Glomerular visceral epithelial cell (primary cell): ENCODE measurements around the gene THSD1.
"Not testable (repeated sequence)": the region's sequence is repeated elsewhere in the genome, so short reads cannot be mapped to it uniquely, and the experiment has no call there.

Source experiments
- DNase-seq: peaks from one replicate; pipeline ENCODE4 v3.0.0-alpha.2; 2016; ENCODE audit errors: extremely low spot score

The THSD1 gene

GRCh38 chr13:52353193-52353592 is 52.8 kb downstream of the THSD1 start:
- DNase-seq: no peak

- DNase-seq: peak; percentile 73
Observed at GRCh38 chr13:52348983-52349780, 56.8 kb downstream of the THSD1 start.

GRCh38 chr13:52348071-52348470 is 57.9 kb downstream of the THSD1 start:
- DNase-seq: peak; percentile 89

- DNase-seq: no peak
Observed at GRCh38 chr13:52345631-52346251, 60.2 kb downstream of the THSD1 start.

- DNase-seq: no peak
Observed at GRCh38 chr13:52345048-52345447, 60.9 kb downstream of the THSD1 start.

GRCh38 chr13:52344108-52344507 is 61.9 kb downstream of the THSD1 start:
- no peak for DNase-seq

GRCh38 chr13:52342203-52342602 is 63.8 kb downstream of the THSD1 start:
- not testable (repeated sequence) for DNase-seq

GRCh38 chr13:52337828-52338455 is 68.0 kb downstream of the THSD1 start:
- peak; percentile 20 for DNase-seq

- not testable (repeated sequence) for DNase-seq
Observed at GRCh38 chr13:52334107-52334506, 71.9 kb downstream of the THSD1 start.

- DNase-seq: not testable (repeated sequence)
Observed at GRCh38 chr13:52331844-52332243, 74.1 kb downstream of the THSD1 start.
